CD4-positive, CD25-positive, alpha-beta regulatory T cell (primary cell): ENCODE measurements around the gene GRPR. TPM values are rescaled to one million over a fixed set of nuclear protein-coding genes. Genes with fewer than 3 reads are reported as not detected.
A peak's percentile ranks its signal among the peaks of the same experiment; 100 is the strongest.

ENCODE experiments used
- ATAC-seq, 2 donors: fragments of 150-1000 bp; cut with Tn5 transposase; one replicate each; pipeline ENCODE4 v1.10.0; 2021; ENCODE audit warnings: low read depth in 2 of 2, moderate number of reproducible peaks in 2 of 2, moderate library complexity in 1 of 2
- DNase-seq, 3 donors: peaks; one replicate each; pipeline versions ENCODE4 v3.0.0 to v3.0.0-alpha.2; 2012 to 2022; ENCODE audit warnings: mixed read lengths in 1 of 3
- H3K27ac ChIP-seq: one replicate; pipeline ENCODE4 v1.7.0; 2013; ENCODE audit warnings: mild to moderate bottlenecking, low read length; ENCODE audit not compliant: insufficient read depth, poor library complexity, severe bottlenecking
- H3K27me3 ChIP-seq: one replicate; pipeline ENCODE4 v1.7.0; 2013; ENCODE audit warnings: low read length; ENCODE audit not compliant: control insufficient read depth, insufficient read depth
- H3K36me3 ChIP-seq: one replicate; pipeline ENCODE4 v1.7.0; 2013; ENCODE audit warnings: mild to moderate bottlenecking, low read length, moderate library complexity; ENCODE audit not compliant: control insufficient read depth, insufficient read depth
- H3K4me1 ChIP-seq: 2 replicates; pipeline ENCODE4 v1.7.0; 2013; ENCODE audit warnings: mild to moderate bottlenecking, low read length; ENCODE audit not compliant: insufficient read depth, control insufficient read depth, poor library complexity, severe bottlenecking
- H3K4me3 ChIP-seq: one replicate; pipeline ENCODE4 v1.7.0; 2013; ENCODE audit warnings: low read depth, mild to moderate bottlenecking, low read length, moderate library complexity
- H3K9me3 ChIP-seq, 2 experiments: 1 replicate in 1 of 2; 2 replicates in 1 of 2; pipeline ENCODE4 v1.7.0; 2013; ENCODE audit warnings: low read length in 2 of 2, mild to moderate bottlenecking in 1 of 2, moderate library complexity in 1 of 2; ENCODE audit not compliant: control insufficient read depth in 2 of 2
- H3K27ac Mint-ChIP-seq, 3 donors: one replicate each; pipeline ENCODE4 v1.8.0; 2020 to 2022; ENCODE audit warnings: mild to moderate bottlenecking in 3 of 3, mixed read lengths in 3 of 3, moderate library complexity in 2 of 3
- H3K27me3 Mint-ChIP-seq: one replicate; pipeline ENCODE4 v1.8.0; 2022; ENCODE audit warnings: mild to moderate bottlenecking, mixed read lengths
- H3K36me3 Mint-ChIP-seq: one replicate; pipeline ENCODE4 v1.8.0; 2020; ENCODE audit warnings: mixed read lengths
- H3K4me1 Mint-ChIP-seq, 4 donors: one replicate each; pipeline ENCODE4 v1.8.0; 2020 to 2022; ENCODE audit warnings: mixed read lengths in 4 of 4, mild to moderate bottlenecking in 1 of 4
- H3K4me3 Mint-ChIP-seq, 4 donors: one replicate each; pipeline ENCODE4 v1.8.0; 2020 to 2022; ENCODE audit warnings: mild to moderate bottlenecking in 4 of 4, mixed read lengths in 4 of 4, moderate library complexity in 3 of 4
- H3K9me3 Mint-ChIP-seq, 7 donors: one replicate each; pipeline ENCODE4 v1.8.0; 2020 to 2022; ENCODE audit warnings: mixed read lengths in 7 of 7, mild to moderate bottlenecking in 3 of 7, moderate library complexity in 2 of 7
- polyA plus RNA-seq, 4 donors: library from polyadenylated mRNA; unstranded; fragments of 300-500 nt; fragmentation: Illumina TruSeq; gene quantifications; one replicate each; pipeline ENCODE4 v1.2.3, GENCODE V29; 2021
- total RNA-seq: library from RNA; stranded (reverse); gene quantifications from one replicate; pipeline ENCODE4 v1.2.3, GENCODE V29; 2022

Gene GRPR
- total and polyA plus RNA-seq, 5 donors from 2014 or later, result 0.10 to 0.14 TPM; not detected in 3

DNA sequence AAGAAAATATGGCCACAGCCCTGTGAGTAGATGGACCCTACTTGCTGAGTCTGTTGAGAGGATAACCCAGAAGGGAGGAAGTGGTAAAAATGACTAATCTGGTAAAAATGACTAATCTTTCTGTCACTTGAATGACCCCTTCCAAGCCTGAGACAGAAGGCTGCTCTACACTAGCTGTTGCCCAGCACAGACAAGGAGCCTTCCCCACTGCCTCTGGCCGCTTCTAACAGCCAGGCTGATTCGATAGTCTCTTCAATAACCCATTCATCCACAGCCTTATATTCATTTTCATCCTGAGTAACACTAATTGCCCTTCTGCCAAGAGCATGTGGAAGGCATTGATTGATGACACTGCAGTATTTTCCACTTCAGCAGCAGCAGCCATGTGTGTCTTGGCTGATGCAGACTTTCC is 62.4 kb downstream of the GRPR start:
- peak in 1 of 3 donors; percentile 8 for DNase-seq
- H3K27me3 ChIP-seq, result no peaks in the 10 kb centered on the region
- Mint-ChIP-seq H3K27me3 (no peaks in the 10 kb centered on the region), H3K27ac (peak overlapping the region in 1 of 3 donors; percentile 10), H3K4me3 (no peak overlapping the region), H3K9me3 (no peaks in the 10 kb centered on the region), H3K36me3 (no peaks in the 10 kb centered on the region), H3K4me1 (no peaks in the 10 kb centered on the region)
- H3K4me1 ChIP-seq, result no peaks in the 10 kb centered on the region
- no peak overlapping the region for H3K27ac ChIP-seq
- no peaks in the 10 kb centered on the region for H3K36me3 ChIP-seq
- H3K4me3 ChIP-seq, result no peak overlapping the region
- ATAC-seq, result peak in 1 of 2 donors; percentile 25
- H3K9me3 ChIP-seq, result no peaks in the 10 kb centered on the region

GRCh38 chrX:16186380-16187007 is 63.1 kb downstream of the GRPR start:
- Mint-ChIP-seq H3K27me3 (no peaks in the 10 kb centered on the region), H3K4me1 (no peaks in the 10 kb centered on the region)

DNA sequence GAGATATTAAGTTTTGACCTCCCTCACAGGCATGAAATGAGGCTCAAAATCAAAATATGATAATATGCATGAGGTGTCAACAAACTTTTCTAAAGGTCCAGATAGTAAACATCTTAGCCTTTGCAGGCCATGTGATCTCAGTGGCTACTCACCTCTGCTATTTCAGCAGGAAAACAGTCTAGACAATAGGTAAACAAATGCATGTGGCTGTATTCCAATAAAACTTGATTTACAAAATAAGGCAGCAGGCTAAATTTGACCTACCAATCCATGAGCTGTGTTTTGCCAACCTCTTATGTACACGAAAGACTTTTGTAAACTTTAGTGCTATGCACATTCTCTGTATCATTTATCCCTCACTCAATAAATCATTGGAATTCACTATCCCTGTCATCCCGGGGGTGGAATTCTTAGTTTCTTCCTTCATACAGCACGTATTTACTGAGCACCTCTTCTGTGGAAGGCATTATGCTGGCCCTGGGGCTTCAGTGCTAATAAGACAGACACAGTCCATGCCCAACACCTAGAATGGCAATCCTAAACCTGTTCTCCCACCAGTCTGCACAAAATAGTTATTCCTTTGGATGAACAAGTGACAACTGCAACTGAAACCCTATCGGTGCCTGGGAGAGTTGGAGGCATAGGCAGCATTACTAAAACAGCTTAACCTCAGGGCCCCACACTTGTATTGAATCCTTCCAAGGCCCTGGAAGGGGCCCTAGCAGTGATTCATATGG is 63.8 kb downstream of the GRPR start:
- H3K27ac Mint-ChIP-seq, result no peak overlapping the region
- H3K4me1 Mint-ChIP-seq, result no peaks in the 10 kb centered on the region
- H3K27me3 Mint-ChIP-seq, result no peaks in the 10 kb centered on the region
- H3K36me3 Mint-ChIP-seq, result no peaks in the 10 kb centered on the region
- H3K27ac ChIP-seq, result no peak overlapping the region
- H3K4me3 ChIP-seq, result no peak overlapping the region
- H3K9me3 ChIP-seq, result no peaks in the 10 kb centered on the region
- no peaks in the 10 kb centered on the region for H3K4me1 ChIP-seq
- ATAC-seq (no peak), DNase-seq (no peak)
- H3K36me3 ChIP-seq, result no peaks in the 10 kb centered on the region
- H3K9me3 Mint-ChIP-seq, result no peaks in the 10 kb centered on the region
- no peaks in the 10 kb centered on the region for H3K27me3 ChIP-seq
- H3K4me3 Mint-ChIP-seq, result no peak overlapping the region

More at GRCh38 chrX:16186380-16187007, 63.1 kb downstream of the GRPR start:
- Histone ChIP-seq H3K36me3 (no peaks in the 10 kb centered on the region), H3K4me1 (no peaks in the 10 kb centered on the region), H3K27ac (no peak overlapping the region), H3K4me3 (no peak overlapping the region), H3K9me3 (no peaks in the 10 kb centered on the region), H3K27me3 (no peaks in the 10 kb centered on the region)
- DNase-seq, result no peak
- no peak for ATAC-seq
- Mint-ChIP-seq H3K27ac (no peak overlapping the region), H3K4me3 (no peak overlapping the region), H3K36me3 (no peaks in the 10 kb centered on the region), H3K9me3 (no peaks in the 10 kb centered on the region)

- Mint-ChIP-seq H3K4me1 (no peaks in the 10 kb centered on the region), H3K9me3 (no peaks in the 10 kb centered on the region), H3K27me3 (no peaks in the 10 kb centered on the region), H3K27ac (no peak overlapping the region), H3K36me3 (no peaks in the 10 kb centered on the region), H3K4me3 (no peak overlapping the region)
- no peaks in the 10 kb centered on the region for H3K36me3 ChIP-seq
- H3K9me3 ChIP-seq, result no peaks in the 10 kb centered on the region
- no peaks in the 10 kb centered on the region for H3K27me3 ChIP-seq
- H3K27ac ChIP-seq, result no peak overlapping the region
- DNase-seq (no peak), ATAC-seq (no peak)
- no peak overlapping the region for H3K4me3 ChIP-seq
- no peaks in the 10 kb centered on the region for H3K4me1 ChIP-seq
Measured at GRCh38 chrX:16188687-16189086, 65.3 kb downstream of the GRPR start.

DNA sequence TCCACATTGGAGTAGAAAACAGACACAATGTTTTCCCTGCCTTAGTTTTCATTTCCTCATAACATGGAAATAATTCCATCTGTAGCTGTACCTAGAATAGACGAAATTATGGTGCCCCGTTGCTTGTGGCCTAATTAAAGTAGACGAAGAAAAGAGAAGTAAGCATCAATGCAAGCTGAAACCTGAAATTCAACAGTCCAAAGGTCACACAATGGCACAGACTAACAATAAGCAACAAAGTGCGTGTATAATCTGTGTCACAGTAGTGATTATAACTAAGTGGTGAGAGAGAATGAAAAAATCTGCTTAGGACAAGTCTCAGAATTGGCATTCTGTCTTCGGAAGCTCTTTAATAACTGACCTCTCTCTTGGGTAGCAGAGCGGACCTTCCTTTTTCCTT is 68.2 kb downstream of the GRPR start:
- no peaks in the 10 kb centered on the region for H3K9me3 ChIP-seq
- H3K27me3 ChIP-seq, result no peaks in the 10 kb centered on the region
- H3K4me1 ChIP-seq, result no peaks in the 10 kb centered on the region
- Mint-ChIP-seq H3K4me1 (no peaks in the 10 kb centered on the region), H3K36me3 (no peaks in the 10 kb centered on the region), H3K27me3 (no peaks in the 10 kb centered on the region), H3K4me3 (no peak overlapping the region), H3K9me3 (no peaks in the 10 kb centered on the region), H3K27ac (no peak overlapping the region)
- no peak overlapping the region for H3K27ac ChIP-seq
- no peak for DNase-seq
- no peak for ATAC-seq
- H3K4me3 ChIP-seq, result no peak overlapping the region
- H3K36me3 ChIP-seq, result no peaks in the 10 kb centered on the region

GRCh38 chrX:16196829-16197228 is 73.5 kb downstream of the GRPR start:
- H3K9me3 Mint-ChIP-seq, result no peaks in the 10 kb centered on the region
- no peak overlapping the region for H3K4me3 Mint-ChIP-seq
- no peaks in the 10 kb centered on the region for H3K27me3 Mint-ChIP-seq
- Histone ChIP-seq H3K27me3 (no peaks in the 10 kb centered on the region), H3K4me3 (no peak overlapping the region), H3K4me1 (no peaks in the 10 kb centered on the region), H3K36me3 (no peaks in the 10 kb centered on the region), H3K9me3 (no peaks in the 10 kb centered on the region), H3K27ac (no peak overlapping the region)
- no peak overlapping the region for H3K27ac Mint-ChIP-seq
- ATAC-seq (no peak), DNase-seq (no peak)
- H3K36me3 Mint-ChIP-seq, result no peaks in the 10 kb centered on the region
- peaks cover 0 to 2% (median 0%) of the 10 kb centered on the region in 4 donors for H3K4me1 Mint-ChIP-seq

GRCh38 chrX:16199343-16199742 is 76.0 kb downstream of the GRPR start:
- Mint-ChIP-seq H3K9me3 (peaks cover 0 to 4% (median 0%) of the 10 kb centered on the region in 7 donors), H3K4me1 (peaks cover 0 to 2% (median 0%) of the 10 kb centered on the region in 4 donors), H3K27me3 (no peaks in the 10 kb centered on the region), H3K36me3 (no peaks in the 10 kb centered on the region), H3K4me3 (no peak overlapping the region), H3K27ac (no peak overlapping the region)
- ATAC-seq, result no peak
- Histone ChIP-seq H3K4me3 (no peak overlapping the region), H3K9me3 (no peaks in the 10 kb centered on the region), H3K27ac (no peak overlapping the region), H3K36me3 (no peaks in the 10 kb centered on the region), H3K27me3 (no peaks in the 10 kb centered on the region), H3K4me1 (no peaks in the 10 kb centered on the region)
- no peak for DNase-seq

GRCh38 chrX:16202943-16203342 is 79.6 kb downstream of the GRPR start:
- no peaks in the 10 kb centered on the region for H3K27me3 Mint-ChIP-seq
- no peak overlapping the region for H3K4me3 Mint-ChIP-seq
- Histone ChIP-seq H3K4me3 (no peak overlapping the region), H3K27ac (no peak overlapping the region), H3K4me1 (no peaks in the 10 kb centered on the region), H3K9me3 (no peaks in the 10 kb centered on the region), H3K27me3 (no peaks in the 10 kb centered on the region), H3K36me3 (no peaks in the 10 kb centered on the region)
- no peak for ATAC-seq
- H3K27ac Mint-ChIP-seq, result no peak overlapping the region
- H3K4me1 Mint-ChIP-seq, result no peaks in the 10 kb centered on the region
- peaks cover 0 to 4% (median 0%) of the 10 kb centered on the region in 7 donors for H3K9me3 Mint-ChIP-seq
- no peak for DNase-seq
- no peaks in the 10 kb centered on the region for H3K36me3 Mint-ChIP-seq
